Measurements from ENCODE around the gene PLAC8.
A peak's percentile ranks its signal among the peaks of the same experiment; 100 is the strongest.

Gene PLAC8, protein sequence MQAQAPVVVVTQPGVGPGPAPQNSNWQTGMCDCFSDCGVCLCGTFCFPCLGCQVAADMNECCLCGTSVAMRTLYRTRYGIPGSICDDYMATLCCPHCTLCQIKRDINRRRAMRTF

DNA sequence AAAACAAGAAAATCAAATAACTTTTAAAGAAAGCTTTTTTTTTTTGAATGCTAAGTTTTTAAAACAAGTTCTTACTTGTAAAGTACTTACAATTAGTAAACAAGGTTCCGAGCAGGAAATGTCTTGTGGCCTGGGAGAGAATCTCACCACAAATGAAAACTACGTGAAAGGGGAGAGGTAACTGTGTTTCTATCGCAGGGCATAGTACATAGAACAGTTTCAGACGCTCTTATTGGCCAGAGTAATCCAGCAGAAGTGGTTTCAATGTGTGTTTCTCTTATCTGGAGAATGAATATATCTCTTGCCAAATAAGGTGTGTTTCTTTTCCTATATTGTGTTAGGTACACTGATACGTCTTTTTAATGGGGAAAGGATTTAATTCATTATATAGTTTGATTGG, at the start of gene PLAC8:
PLAC8 (minus strand) TSS at position 154 of the 400 bp plus-strand sequence. CDS start 6,808 bp downstream, outside the sequence.
- DNase-seq (peak; percentile 21), ATAC-seq (peak; percentile 50)

DNA sequence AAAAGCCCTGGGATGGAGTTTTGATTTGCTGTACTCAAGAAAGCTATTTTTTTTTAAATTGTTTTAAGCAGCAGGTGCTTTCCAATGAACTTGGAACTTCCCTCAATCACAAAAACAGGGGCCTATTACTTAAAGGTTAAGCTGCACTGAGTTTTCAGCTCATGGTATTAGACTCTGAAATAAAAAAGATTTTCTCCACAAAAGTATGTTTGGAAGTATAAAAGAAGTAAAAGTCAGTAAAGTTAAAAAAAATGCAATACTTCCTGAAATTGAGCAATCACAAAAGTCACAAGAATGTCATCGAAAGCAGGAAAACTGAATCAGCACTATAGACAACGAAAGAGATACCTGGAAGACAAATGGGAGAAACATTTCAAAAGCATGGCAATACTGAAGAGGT, 38.9 kb upstream of the PLAC8 start:
- DNase-seq: no peak
- ATAC-seq: no peak

- ATAC-seq (no peak), DNase-seq (no peak)
Observed at GRCh38 chr4:83152746-83153145, 38.2 kb upstream of the PLAC8 start.

- ATAC-seq (no peak), DNase-seq (no peak)
Observed at GRCh38 chr4:83151651-83152050, 37.1 kb upstream of the PLAC8 start.

- ATAC-seq: no peak
- DNase-seq: no peak
Observed at GRCh38 chr4:83150653-83151330, 36.3 kb upstream of the PLAC8 start.

DNA sequence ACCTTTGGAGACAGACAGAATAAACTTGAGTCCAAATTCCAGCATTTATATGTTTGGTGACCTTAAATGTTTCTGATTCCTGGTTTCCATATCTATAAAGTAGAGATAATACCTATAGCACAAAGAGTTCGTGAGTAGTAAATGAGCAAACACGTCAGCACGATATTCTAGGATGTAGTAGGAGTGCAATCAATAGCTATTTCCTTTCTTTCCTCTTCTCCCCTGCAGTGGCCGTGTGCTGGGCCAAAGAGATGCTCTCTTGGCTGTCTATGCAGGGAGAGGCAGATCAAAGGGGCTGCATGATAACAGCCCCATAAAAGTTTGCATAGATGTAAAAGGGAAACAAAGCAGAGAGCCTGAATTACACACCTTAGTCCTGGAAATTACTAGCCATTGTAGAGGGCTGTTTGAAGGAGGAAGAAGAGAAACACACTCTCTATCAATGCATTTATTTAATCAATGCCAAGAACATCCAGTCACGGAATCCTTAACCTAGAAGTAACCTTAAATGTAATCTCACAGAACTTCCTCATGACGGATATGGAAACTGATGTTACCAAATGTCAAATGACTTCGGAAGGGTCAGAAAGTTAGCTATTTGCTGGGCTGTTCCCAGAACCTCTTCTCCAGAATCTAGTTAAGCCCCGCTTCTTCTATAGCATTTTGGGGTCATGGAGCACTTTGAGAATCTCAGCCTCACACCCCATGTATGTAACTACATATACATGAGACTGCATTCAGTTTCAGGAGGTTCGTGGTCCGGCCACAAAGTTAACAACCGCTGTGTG, 35.5 kb upstream of the PLAC8 start:
- ATAC-seq (no peak), DNase-seq (no peak)

GRCh38 chr4:83146841-83147240, 32.3 kb upstream of the PLAC8 start:
- ATAC-seq (no peak), DNase-seq (no peak)

DNA sequence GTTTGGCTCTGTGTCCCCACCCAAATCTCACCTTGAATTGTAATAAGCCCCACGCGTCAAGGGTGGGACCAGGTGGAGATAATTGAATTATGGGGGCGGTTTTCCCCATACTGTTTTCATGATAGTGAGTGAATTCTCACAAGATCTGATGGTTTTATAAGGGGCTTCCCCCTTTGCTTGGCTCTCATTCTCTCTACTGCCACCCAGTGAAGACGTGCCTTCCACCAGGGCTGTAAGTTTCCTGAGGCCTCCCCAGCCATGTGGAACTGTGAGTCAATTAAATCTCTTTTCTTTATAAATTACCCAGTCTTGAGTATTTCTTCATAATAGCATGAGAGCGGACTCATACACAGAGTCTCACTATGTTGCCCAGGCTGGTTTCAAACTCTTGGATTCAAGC, 31.2 kb upstream of the PLAC8 start:
- peak; percentile 48 for DNase-seq

DNA sequence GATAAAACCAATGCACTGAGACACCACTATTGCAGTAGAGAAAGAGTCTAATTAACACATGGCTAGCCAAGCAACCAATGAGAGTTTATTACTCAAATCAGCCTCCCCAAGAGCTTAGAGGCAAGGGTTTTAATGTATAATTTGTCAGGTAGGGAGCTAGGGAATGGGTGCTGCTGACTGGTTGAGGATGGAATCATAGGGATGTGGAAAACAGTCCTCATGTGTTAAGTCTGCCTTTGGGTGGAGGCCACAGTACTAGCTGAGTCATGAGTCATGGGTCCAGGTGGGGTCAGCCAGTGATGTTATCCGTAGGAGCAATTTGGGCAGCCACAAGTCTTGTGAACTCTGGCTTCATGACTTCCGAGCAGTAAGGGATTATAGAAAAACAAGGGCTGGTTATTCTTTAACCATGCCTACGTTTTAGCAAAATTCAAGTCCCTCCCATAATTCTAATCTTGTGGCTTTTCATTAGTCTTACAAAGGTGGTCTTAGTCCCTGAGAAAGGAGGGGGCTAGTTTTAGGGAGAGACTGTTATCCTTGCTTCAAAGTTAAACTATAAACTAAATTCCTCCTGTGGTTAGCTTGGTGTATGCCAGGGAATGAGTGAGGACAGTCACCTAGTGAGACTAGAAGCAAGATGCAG, 25.1 kb upstream of the PLAC8 start:
- ATAC-seq (no peak), DNase-seq (no peak)

More for the DNA sequence above, 31.2 kb upstream of the PLAC8 start:
- peak; percentile 90 for ATAC-seq

GRCh38 chr4:83138946-83139345, 24.4 kb upstream of the PLAC8 start:
- ATAC-seq (peak; percentile 91), DNase-seq (peak; percentile 53)

DNA sequence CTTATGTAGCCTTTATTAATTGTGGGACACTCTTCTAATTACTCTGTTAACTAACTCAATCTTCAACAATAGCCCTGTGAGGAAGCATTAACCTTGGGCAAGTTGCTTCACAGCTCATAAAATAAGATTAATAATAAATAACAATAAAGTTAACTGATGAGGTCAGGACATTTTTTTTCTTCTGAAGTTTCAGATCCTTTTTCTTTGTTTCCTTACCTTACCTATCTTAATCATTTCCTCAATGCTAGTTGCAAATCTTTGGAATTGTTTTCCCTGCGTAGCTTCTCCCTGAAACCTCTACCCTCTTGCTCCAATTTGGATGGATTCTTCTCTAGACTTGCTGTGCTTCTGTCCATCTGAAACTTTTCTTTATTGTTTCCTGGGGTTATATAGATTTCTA, 17.5 kb upstream of the PLAC8 start:
- DNase-seq: no peak
- no peak for ATAC-seq

DNA sequence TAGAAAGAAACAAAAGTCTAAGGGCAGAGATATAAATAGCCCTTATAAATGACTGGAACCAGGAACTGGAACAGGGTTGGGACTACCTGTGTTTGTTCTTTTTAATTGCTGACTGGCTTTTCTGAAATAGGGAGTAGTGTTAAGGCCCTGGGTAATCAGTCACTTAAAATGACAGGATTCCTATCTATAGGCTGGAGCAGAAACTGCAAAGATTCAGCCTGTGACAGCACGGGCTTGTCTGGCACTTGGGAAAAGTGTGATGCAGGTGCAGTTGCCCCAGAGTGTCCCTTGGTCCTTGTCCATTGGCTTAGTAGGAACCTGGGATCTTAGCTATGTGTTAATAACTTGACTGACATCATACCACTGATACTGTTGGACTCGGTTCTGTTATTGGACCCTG, 14.7 kb upstream of the PLAC8 start:
- ATAC-seq (no peak), DNase-seq (no peak)

GRCh38 chr4:83128240-83128929, 13.9 kb upstream of the PLAC8 start:
- ATAC-seq: no peak
- no peak for DNase-seq

GRCh38 chr4:83125738-83126141, 11.2 kb upstream of the PLAC8 start:
- ATAC-seq (peak; percentile 84), DNase-seq (peak; percentile 52)

DNA sequence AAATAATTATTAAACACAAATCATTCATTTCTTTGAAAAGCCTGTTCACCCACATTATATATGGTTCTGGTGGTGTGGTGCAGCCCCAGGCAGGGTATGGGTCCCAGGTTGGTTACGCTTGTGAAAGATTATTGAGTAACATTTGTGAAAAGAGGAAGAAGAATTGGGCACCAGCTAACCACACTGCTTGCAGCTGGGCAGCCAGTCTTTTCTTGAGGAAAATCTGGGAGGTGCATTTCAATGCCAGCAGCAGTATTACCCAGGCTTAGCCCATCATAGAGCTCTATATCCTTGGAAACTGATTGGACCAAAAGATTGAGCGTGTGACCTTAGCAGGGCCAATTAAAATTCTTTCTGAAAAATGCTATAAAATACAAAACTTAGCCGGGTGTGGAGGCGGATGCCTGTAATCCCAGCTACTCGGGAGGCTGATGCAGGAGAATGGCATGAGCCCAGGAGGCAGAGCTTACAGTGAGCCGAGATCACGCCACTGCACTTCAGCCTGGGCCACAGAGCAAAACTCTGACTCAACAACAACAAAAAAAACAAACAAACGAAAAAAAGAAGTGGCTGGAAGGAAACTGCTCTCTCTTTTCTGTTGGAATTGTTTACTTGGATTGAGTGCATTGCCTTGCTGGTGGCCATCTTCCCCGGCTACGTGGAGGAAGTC, 9.7 kb upstream of the PLAC8 start:
- ATAC-seq: no peak

DNA sequence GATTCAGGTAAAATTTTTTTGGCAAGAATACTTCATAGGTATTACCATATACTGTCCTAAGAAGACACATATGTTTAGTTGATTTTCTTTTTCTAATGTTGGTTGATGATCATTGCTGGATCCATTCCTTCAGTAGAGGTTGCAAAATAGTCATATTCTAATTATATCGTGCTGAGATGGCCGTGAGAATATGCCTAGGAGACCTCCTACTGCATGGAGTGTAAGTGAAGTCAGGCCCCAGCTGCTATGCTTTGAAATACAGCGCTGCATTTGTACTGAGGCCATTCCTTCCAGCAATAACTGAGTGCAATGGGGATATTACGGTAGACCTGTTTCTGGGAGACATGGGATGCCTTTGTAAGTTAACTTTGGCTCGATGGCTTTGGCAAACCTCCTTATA, 6.7 kb upstream of the PLAC8 start:
- no peak for DNase-seq
- ATAC-seq: no peak

More for the DNA sequence above, 9.7 kb upstream of the PLAC8 start:
- no peak for DNase-seq

DNA sequence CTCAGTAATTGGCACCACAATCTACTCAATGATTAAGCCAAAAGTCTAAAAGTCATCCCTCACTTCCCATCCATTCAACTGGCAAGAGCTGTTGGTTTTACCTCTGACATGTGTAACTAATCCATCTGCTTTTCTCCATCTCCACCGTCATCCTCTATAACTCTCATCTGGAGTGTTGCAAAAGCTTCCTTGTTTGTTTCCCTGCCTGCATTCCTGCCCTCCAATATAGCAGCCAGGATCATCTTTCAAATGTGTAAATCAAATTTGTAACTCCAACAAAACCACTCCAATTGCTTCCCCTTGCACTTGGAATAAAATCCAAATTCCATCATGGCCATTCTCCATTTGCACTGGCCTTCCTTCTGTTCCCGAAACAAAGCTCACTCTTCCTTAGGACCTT, 4.3 kb upstream of the PLAC8 start:
- no peak for DNase-seq
- ATAC-seq: no peak

GRCh38 chr4:83115656-83116285, 1.2 kb upstream of the PLAC8 start:
- no peak for ATAC-seq
- no peak for DNase-seq

DNA sequence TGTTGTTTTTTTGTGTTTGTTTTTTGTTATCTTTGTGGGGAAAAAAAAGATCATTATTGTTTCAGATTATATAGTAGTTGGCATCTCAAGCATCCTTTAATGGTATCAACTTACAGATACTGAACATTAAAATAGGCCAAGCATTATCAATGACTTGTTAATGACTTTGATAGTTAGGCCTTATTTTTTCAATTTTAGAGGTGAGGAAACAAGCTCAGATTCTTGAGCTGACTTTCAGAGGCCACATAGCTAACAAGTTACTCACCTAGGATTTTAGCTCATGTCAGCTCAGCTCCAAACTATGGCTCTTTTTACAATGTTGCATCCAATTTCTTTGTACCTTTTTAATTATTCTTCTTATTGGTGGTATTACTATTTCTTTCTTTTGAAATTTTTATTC, 471 bp upstream of the PLAC8 start:
- ATAC-seq (no peak), DNase-seq (no peak)

DNA sequence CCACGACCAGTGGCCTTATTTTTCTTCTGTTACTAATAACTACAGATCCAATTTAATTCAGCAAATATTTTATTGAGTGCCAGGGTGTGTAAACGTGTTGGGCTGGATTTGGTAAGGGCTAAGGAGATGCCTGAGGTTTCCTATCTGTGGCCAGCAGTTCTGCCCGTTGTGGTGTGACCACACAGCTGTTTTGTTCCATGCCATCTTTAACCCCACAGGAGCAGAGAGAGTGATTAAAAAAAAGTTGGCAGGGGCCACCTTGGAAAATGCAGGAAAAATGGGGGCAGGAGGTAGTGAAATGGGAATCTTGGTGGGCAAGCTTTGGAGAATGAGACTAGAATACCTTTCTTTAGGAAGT, 1.1 kb downstream of the PLAC8 start:
- DNase-seq (peak; percentile 40), ATAC-seq (no peak)

GRCh38 chr4:83112678-83113428, 1.7 kb downstream of the PLAC8 start:
- peak; percentile 58 for DNase-seq
- peak; percentile 26 for ATAC-seq
